NCI-H2107 treated with DMSO at 0.1 percent for 48 hours (cell line): ENCODE results near the gene PCDHB6.
"Not testable (repeated sequence)": the region's sequence is repeated elsewhere in the genome, so short reads cannot be mapped to it uniquely, and the experiment has no call there.

Source experiments
- DNase-seq: peaks from one replicate; lab custom pipeline; 2025; ENCODE audit not compliant: unreplicated experiment; lab: John Stamatoyannopoulos, UW

The PCDHB6 gene

GRCh38 chr5:141201646-141202045 is 51.8 kb downstream of the PCDHB6 start:
- not testable (repeated sequence) for DNase-seq
